GM21825 (cell line): ENCODE data around the gene WIPI1.

Experiments
- ATAC-seq: cut with Tn5 transposase; IDR thresholded peaks from one replicate; pipeline ENCODE4 v1.9.1; 2021; ENCODE audit warnings: mild to moderate bottlenecking, moderate library complexity; ENCODE audit not compliant: unreplicated experiment

Gene WIPI1

DNA sequence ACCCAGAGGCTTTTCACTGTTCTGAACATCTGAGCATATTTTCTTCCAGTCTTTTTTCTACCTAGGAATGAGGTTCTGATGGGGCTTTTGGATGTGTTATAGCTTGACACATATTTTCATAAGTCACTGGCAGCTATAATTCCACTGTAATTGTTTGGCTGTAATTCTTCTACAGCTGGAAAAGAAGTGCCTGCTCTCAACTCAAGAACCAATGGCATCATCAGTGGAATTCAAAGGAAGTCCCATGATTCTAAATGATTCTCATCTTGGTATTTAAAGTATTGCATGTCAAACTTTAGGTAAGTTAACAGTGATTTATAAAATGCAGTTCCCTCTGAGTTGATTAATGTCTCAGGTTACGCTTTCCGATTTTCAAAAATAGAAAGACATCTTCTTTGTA is 16.8 kb downstream of the WIPI1 start:
- no peak for ATAC-seq

DNA sequence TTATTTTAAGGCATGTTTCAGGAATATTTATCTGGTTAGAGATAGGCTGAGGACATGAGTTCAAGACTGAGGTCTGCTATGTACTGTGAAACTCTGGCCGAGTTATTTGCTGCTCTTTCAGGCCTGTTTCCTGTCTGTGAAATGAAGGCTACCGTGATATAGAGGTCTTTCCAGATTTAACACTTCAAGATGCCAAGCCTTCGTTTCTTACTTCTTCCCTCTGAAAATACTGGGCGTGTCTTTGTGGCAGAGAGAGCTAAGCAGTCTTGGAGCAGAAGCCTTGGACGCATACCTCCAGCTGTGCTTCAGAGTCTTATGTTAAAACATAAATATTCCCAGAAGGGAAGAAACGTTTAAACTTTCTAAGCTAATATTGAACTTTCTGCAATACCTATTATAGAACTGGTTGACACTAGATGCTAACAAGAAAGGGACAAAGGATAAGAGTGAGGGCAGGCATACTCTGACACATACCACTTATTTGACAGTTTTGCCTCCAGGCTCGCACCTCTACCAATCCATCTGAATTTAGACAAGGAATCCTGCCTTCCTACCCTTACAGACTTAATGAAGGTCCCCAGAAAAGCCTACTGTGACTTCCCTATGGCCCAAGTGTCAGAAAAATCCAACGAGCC is 17.5 kb downstream of the WIPI1 start:
- ATAC-seq: no peak

DNA sequence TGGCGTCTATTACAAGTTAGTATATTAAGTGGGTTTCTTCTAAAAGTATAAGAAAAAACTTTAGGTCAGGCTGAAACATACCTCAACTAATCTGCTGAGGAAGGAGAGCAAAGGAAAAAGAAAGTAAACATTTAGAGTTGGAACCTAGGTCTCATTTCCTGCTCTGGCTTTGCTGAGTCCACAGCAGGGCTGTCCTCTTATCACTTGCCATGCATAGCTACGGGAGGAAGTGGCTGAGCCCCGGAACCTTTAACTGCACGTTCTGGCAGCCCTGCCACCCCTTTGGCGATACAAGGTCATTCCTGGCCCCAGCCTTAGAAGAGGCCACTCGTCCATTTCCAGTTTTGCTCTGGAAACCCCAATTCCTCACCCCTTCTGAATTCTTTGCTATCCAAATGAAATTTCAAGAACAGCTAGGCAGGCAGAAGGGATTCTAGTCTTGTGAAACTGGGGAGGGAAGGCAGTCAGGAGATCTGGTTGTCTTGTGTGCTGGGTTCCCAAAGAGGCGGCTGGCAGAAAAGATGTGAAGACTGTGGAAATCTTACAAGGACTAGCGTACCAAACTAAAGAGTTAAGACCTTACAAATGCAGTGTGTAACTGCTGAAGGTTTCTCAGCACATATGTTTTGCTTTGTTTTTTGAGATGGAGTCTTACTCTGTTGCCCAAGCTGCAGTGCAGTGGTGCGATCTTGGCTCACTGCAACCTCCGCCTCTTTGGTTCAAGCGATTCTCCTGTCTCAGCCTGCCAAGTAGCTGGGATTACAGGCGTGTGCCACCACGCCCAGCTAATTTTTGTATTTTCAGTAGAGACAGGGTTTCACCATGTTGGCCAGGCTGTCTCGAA is 19.1 kb downstream of the WIPI1 start:
- peak; percentile 74 for ATAC-seq

DNA sequence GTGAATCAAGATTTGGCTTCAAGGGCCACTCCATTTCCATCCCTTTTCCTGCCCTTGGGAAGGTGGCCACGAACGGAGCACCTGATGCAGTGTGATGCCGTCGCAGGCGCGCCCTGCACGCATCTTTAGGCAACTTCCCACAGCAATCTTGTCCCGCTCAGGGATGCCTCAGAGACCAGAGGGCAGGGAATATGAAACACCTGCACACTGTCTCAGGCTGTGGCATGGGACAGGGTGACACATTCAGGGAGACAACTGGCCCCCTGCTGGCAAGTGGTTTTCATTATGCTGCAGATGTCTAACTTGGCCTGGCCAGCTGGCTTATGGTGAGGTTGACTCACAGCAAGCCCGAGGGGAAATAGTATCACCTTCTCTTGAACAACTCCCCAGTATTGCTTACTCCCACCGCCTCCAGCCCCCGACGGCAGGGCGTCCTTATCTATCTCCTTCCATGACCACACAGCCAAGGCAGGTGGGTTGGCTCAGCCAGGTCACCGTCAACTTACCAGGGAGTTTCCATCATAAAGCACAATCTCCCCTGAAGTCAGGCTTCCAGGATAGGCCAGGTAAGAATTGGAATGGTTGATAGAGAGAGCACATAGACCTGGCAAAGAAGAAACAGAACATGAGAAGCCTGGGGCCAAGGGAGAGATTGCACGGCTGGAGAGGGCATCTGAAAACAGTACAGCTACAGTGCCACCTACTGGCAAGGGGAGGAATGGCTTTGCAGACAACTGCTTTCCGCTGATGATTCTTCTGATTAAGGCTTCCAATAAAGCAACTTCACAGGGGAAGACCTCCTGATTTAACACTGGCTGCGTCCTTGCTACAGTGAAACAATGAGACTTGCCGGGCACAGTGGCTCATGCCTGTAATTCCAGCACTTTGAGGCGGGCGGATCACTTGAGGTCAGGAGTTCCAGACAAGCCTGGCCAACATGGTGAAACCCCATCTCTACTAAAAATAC is 21.1 kb downstream of the WIPI1 start:
- ATAC-seq: peak; percentile 45

DNA sequence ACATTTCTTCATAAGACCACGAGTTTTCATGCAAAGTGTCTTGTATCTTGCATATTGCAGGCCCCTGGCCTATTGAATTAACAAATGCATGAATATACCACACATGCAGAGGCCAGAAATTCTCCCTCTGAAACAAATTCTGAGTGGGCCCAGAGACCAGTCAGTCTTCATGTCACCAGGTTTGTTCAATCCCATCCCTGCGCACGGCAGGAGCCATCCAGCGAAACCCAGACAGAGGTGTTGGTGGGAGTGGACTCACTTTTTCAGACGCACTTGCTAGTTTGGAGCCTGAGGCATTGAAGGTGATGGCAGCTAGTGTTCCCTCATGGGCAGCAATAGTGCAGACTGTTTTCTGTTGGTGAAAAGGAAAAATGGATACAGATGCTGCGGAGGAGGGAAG is 21.9 kb downstream of the WIPI1 start:
- no peak for ATAC-seq

DNA sequence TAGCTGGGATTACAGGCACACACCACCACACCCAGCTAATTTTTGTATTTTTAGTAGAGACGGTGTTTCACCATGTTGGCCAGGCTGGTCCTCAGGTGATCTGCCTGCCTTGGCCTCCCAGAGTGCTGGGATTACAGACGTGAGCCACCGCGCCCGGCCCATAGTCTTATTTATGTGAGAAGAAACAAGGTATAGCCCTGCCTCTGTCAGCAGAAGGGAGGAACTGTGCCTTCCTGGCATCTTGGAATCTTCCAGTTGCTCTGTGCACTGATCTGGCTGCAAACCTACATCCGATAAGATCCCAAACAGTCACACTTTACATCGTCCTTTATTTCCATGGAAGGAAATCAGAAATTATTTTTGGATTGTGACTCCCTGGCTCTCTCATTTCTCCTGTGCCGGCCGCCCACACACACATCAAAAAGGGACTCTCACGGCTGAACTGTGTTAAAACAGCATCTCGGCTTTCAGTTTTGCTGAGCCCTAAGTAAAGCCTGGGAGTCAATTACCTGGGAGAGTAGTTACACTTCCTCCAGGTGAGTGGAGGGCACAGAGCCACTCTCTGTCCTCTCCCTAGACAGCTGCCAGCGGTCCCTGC is 23.3 kb downstream of the WIPI1 start:
- no peak for ATAC-seq

DNA sequence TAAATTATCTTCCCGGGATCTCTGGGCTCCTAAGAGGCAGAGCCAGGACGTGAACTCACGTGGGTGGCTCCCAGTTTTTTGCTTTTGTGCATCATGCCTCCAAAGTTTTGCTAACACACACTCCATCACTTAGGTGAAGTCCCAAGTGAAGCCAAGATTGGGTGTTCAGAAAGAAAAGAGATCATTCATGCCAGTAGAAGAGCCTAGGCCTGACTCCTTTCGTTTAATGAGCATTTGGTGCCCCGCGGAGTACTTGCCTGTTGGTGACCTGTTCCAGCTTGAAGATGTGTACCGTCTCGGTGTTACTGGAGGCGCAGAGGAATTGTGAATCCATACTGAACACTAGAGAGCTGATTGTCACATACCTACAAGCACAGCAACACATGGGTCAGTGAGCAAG is 24.1 kb downstream of the WIPI1 start:
- no peak for ATAC-seq

DNA sequence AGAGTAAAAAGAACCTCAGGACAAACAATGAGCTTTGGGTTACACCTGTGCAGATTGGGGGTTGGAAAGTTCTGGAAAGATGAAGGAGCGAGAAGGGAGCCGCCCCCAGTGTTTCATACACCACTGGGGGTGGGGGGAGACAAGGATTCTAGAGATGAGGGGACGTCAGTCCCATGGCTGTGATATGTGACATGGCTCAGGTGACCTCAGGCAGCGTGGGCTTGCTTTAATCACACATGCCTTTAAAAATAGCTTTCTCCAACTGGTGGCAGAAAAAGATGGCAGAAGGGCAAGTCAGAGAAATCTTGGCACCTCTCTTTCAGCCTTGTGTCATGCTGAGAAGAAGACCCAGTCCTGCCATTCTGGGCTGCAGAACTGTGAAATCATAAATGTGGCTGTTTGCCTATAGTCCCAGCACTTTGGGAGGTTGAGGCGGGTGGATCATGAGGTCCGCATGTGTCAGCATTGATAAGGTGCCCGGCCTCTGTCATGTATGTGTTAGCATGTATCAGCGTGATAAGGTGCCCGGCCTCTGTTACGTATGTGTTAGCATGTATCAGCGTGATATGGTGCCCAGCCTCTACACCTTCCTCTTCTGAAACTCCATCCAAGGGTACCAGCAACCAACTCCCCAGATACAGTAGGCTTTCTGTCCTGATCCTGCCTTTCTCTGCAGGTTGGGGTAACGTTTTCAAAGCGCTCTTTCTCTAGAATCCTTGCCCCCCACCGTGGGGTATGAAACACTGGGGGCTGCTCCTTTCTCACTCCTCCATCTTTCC is 25.0 kb downstream of the WIPI1 start:
- no peak for ATAC-seq

DNA sequence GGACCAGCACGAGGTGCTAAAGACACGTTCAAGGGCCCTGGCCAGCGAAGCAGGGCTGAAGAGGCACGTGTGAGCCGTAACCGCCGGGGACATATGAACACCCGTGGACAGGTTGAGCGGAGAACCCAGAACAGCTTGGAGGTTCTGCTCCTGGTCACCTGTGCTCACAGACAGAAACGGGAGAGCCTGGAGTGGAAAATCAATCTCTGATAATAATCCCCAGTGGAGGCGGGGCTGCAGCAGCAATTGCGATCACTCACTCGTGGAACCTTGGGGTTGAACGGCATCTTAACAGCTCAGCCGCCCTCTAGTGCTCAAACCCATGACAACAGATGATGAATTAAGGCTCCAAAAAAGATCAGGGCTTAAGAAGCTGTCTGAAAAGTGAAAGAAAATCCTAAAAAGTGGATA is 25.6 kb downstream of the WIPI1 start:
- no peak for ATAC-seq

DNA sequence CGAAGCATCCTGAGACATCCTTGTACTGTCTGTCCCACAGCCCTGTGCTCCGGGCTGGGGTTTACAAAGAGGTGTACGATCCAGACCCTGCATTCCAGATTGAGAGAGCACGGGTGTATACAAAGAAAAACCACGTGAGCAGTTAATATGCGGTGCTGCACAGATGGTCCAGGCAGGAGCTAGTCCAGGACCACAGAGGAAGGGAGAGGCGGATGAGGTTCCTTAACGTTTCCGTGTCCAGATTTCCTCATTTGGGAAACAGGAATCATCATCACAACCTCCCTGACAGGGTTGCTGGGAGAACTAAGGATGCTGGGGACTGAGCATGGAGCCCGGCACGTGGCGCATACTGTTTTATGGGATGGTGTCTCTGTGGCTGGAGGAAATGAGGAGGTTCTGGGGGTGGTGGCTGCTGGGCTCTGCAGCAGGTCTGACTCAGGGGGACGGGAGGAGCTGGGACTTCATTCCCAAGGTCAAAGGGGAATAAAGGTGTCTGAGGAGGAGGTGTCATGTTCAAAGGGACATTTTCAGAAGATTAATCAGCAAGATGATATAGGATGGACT is 26.2 kb downstream of the WIPI1 start:
- ATAC-seq: no peak

DNA sequence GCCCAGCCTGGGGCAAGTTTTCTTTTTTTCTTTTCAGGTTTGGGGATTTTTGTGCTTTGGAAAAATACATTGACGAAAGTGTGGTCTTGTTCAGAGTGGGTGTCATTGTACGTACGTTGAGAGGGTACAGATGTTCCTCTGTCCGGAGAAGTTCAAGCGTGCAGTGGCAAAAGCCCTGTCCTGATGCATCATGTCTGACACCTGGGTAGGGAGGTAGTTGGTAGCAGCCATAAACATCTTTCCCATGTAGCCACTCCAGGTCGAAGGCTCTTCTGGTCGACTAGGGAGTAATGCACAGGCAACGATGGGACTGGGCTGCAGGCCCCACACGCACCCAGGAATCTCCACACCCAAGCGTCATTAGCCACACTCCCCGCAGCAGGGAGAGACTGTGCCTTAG is 27.4 kb downstream of the WIPI1 start:
- no peak for ATAC-seq

DNA sequence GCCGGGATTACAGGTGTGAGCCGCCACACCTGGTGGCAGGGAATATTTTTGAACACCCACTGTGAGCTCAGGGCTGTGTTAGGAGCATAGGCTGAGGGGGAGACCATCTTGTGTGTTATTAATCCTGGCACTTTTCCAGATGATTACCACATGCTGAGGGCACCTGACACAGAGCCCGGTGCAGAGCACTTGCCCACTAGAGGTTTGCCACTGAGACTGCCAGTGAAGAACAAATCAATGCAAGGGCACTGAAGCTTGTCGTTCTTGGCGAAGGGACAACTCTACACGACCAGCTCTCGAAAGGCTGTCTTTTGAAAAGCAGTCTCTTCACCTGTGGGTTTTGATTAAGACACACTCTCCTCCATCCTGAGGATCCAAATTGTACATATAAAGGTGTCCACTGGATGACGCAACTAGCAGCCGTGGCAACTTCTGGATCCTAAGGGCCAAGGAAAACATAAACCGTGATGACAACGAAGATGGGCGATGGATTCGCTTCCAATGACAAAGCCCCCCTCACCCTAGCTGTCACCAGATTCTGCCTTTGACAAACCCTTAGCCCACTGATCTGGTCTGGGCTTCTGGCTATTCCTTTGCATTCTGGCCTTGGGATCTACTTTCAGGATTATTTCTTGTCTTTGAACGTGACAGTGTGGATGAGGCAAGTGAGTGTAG is 28.7 kb downstream of the WIPI1 start:
- ATAC-seq: no peak

DNA sequence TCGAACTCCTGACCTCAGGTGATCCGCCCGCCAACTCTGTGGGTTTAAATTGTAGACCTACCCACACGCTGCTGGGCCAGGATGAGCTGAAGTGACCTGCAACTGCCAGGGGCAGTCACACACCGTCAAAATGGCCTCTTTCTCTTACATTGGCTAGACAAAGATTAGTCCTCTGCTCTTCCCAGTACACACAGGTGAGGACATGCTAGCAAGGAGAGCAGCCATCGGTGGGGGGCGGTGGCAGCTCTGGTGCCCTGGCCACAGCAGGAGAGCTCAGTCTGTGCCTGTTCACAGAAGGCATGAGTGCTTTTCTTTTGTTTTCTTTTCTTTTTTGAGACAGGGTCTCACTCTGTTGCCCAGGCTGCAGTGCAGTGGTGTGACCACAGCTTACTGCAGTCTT is 29.7 kb downstream of the WIPI1 start:
- no peak for ATAC-seq

DNA sequence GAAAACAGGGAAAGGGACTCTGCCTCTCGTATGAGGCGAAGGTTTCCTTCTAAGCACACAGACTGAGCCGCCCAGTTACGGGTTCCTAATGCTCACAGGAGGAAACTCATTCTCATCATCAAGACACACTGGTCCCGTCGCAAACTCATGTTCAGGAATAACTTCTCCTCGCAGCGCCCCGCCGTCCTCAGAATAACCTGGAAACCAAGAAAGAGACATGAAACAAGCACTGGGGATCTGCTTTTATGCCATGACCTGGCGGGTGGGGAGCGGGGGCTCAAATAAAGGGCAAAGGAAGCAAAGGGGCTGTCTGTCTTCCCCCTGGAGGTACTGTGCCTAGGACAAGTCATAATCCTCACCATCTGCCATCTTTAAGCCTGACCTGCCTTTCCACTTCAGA is 31.3 kb downstream of the WIPI1 start:
- ATAC-seq: no peak

DNA sequence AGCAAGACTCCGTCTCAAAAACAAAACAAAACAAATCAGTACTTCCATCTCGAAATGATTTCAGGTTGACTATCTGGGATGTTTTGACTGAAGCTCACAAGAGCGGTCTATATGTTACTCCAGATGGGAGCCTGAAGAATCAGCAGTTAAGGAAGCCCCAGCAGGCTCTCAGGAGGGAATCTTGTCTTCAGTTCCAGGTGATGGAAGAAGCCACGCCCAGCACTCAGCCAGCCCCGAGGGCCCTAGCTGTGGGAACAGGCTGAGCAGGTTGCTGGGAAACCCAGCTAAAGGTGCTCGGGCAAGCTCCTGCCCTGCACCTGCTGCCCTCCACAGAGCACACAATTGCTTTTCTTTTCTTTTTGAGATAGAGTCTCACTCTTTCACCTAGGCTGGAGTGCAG is 32.4 kb downstream of the WIPI1 start:
- no peak for ATAC-seq

DNA sequence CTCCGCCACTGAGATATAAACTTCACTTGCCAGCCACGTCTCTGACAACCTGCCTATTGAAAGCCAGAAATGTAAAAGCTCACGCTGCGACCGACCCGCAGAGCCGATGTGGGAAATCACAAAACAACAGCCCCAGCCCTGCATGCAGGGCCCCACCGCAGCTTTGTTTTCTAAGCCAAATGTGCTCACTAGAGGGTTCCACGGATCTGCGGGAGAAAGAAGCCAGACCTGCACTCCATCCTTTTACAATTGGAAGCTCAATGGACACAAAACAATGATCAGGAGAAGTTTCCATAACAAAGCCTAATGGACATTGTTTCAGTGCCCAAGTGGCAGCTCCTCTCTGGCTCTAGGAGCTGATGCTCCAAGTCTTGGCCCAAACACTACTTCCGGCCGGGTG is 33.1 kb downstream of the WIPI1 start:
- no peak for ATAC-seq

DNA sequence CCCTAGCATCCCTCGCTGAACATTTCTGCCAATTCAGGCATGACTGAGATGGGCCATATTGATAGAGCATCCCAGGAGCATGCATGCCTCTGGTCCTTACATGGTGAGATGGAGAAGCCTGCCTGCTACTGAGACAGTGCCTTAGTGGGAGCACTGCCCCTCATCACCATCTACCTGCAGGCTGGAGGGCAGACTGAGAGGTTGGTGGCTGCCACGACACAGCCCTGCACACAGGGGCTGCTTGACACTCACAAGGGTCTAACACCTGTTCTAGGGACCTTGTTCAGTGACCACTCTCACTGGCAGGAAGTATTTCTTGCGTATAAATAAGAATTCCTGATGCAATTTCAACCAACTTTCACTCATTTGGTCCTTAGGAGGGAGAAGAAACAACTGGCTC is 34.0 kb downstream of the WIPI1 start:
- no peak for ATAC-seq

DNA sequence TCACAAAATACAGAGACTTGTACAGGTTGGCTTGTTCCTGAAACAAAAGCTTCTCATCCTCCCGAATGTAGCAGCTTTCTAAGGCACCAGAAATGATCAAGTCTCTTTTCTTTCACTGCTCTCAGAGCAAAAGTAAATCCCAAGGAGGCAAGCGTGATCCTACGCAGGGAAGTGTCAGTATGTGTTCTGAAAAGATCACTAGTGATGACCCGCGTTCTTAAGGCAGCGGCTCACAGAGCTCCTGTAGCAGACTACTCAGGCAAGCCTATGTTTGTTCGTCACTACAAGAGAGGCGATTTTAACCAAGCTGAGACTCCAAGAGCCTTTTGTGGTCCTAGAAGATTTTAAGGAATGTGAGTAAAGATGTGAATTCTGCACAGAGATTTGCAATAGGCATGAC is 34.5 kb downstream of the WIPI1 start:
- ATAC-seq: no peak

DNA sequence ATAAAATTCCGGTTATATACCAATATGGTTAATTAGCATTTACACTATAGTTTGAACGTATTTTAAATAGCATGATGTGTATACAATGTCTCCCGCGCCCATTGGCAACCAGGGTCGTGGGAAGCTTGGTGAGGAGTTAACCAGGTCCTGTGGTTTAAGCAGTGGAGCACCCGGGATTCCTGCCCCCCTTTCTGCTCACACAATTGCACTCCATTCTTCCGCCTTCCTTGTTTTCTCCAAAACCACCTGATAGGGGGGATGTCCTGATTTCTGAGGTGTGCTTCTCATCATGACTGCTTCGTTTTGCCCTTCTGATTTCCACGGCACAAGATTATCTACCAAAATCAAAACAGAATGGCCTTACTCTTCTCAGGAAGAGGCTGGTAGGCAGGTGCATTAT is 35.8 kb downstream of the WIPI1 start:
- ATAC-seq: no peak
